ES-I3 (cell line): ENCODE data around the gene RRAGD.
"Not testable (repeated sequence)": the region's sequence is repeated elsewhere in the genome, so short reads cannot be mapped to it uniquely, and the experiment has no call there.

Source experiments
- H3K36me3 ChIP-seq: 2 replicates; pipeline ENCODE4 v1.6.1; 2013; ENCODE audit warnings: mild to moderate bottlenecking, low read length, control low read depth, moderate library complexity; ENCODE audit not compliant: insufficient read depth
- H3K4me1 ChIP-seq: 2 replicates; pipeline ENCODE4 v1.6.1; 2013; ENCODE audit warnings: mild to moderate bottlenecking, control low read depth, low read length; ENCODE audit not compliant: insufficient read depth
- H3K9ac ChIP-seq: 2 replicates; pipeline ENCODE4 v1.6.1; 2013; ENCODE audit warnings: low read depth, mild to moderate bottlenecking, low read length, moderate library complexity
- H3K9me3 ChIP-seq: 2 replicates; pipeline ENCODE4 v1.6.1; 2013; ENCODE audit warnings: mild to moderate bottlenecking, low read length, moderate library complexity; ENCODE audit not compliant: control insufficient read depth, insufficient read depth

RRAGD gene

DNA sequence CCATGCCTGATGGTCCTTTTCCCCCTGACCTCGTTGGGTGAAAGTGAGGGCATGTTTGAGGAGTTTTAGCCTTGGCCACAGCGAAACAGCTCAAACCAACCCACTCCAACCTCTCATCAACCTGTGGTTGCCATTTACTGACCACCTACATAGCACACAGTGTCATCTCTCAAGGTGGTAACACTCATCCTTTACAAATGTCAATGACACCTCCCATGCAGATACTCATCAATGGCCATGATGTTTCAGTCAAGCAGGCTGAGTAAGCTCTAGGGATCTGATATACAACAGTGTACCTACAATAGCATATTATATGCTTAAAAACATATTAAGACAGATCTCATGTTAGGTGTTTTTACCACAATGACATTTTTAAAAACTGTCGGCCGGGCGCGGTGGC is 9.3 kb downstream of the RRAGD start:
- no peaks in the 10 kb centered on the region for H3K9me3 ChIP-seq
- no peak overlapping the region for H3K9ac ChIP-seq
- H3K36me3 ChIP-seq = no peaks in the 10 kb centered on the region
- H3K4me1 ChIP-seq = peaks cover 11% of the 10 kb centered on the region

DNA sequence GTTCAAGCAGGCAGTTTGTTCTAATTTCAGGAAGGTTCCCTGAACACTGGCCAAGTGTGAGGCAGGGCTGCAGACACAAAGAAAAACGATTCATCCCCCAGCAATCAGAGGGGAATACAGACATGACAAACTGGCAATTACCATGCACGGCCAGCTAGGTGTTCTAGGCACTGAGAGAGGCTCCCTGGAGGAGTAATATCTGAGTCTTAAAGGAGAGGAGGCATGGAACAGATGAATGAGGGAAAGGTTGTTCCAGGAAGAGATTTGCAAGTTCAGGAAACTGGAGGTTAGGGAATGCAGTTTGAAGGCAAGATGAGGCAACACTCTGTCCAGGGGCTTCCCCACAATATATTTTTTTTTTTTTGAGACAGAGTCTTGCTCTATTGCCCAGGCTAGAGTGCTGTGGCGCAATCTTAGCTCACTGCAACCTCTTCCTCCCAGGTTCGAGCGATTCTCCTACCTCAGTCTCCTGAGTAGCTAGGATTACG is 11.1 kb downstream of the RRAGD start:
- no peak overlapping the region for H3K9ac ChIP-seq
- peaks cover 7% of the 10 kb centered on the region; the same call in 1 of the 2 replicates for H3K4me1 ChIP-seq
- H3K9me3 ChIP-seq = no peaks in the 10 kb centered on the region
- H3K36me3 ChIP-seq = no peaks in the 10 kb centered on the region

DNA sequence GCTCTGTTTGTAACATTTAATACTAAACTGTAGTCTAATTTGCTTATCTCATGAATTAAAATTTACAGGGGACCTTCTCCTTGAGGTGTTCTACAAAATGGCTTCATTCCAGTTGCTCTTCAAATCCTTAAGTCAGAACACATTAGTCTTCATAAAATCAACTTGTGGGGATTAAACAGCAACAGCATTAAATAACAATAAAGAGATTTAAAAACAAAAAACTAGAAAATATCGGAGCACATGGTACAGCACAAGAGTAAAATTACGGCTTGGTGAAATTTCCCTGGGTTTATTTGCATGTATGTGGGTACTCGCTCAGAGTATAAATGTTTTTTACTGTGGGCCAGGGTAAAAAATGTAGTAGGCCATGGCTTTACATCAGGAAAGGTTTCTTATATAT is 12.0 kb downstream of the RRAGD start:
- Histone ChIP-seq H3K36me3 (no peaks in the 10 kb centered on the region), H3K4me1 (no peaks in the 10 kb centered on the region), H3K9ac (no peak overlapping the region), H3K9me3 (no peaks in the 10 kb centered on the region)

DNA sequence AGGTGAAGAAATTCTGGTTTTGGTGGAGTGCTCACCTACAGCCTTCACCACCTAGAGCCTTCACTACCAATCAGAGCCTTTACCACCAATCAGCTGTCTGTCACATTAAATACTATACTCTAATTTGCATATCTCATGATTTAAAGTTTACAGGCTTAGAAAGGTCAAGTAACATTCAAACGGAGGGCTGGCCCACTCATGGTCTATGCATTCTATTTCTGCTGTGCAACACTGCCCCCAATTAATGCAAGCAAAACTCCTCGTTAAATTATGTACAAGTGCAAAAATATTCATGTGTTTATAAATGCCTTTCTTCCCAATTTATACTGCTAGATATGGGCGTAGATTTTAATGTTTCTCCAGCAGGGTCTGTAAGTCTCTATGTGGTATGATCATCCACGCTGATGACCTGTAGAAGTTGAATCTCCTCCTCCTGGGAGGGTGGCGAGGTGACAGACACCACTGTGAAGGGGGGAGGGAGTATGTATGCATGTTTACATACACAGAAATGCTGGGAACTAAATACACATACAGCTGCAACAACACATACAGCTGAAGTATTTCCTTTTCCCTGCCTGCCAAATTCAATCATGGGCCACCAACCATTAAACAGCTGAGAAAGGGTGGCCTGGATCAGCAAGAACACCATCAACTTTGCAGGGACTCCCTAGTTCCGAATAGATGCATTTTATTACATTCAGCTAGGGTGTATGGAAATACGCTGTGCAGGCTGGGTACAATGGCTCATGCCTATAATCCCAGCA is 13.1 kb downstream of the RRAGD start:
- Histone ChIP-seq H3K4me1 (no peaks in the 10 kb centered on the region), H3K9me3 (no peaks in the 10 kb centered on the region), H3K9ac (no peak overlapping the region), H3K36me3 (no peaks in the 10 kb centered on the region)

DNA sequence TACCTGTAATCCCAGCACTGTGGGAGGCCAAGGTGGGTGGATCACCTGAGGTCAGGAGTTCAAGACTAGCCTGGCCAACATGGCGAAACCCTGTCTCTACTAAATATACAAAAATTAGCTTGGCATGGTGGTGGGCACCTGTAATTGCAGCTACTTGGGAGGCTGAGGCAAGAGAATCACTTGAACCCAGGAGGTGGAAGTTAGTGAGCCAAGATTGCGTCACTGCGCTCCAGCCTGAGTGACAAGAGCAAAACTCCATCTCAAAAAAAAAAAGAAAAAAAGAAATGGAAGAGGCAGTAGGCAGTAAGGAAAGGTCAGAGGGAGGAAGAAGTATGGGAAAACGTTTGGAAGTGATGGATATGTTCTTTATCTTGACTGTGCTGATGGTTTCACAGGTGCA is 14.2 kb downstream of the RRAGD start:
- H3K36me3 ChIP-seq, H3K4me1 ChIP-seq, H3K9ac ChIP-seq, H3K9me3 ChIP-seq: not testable (repeated sequence)

DNA sequence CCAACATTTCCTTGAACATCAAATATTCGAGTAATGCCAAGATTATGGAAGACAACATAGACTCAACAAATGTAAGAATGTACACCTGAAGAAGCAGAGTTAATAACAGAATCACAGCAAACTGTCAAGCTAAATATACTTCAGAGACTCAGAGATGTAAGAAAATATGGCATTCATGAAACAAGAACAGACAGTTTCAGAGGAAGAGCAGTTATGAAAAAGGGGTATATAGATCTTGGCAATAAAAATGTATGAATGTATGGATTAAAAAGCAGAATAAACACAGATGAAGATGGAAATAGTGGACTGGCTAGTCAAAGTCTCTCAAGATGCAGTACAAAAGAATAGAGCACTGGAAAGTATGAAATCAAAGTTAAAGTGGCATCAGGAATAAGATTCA is 18.4 kb downstream of the RRAGD start:
- no peaks in the 10 kb centered on the region for H3K4me1 ChIP-seq
- H3K36me3 ChIP-seq = no peaks in the 10 kb centered on the region
- no peak overlapping the region for H3K9ac ChIP-seq
- H3K9me3 ChIP-seq = no peaks in the 10 kb centered on the region; the same call in 1 of the 2 replicates

DNA sequence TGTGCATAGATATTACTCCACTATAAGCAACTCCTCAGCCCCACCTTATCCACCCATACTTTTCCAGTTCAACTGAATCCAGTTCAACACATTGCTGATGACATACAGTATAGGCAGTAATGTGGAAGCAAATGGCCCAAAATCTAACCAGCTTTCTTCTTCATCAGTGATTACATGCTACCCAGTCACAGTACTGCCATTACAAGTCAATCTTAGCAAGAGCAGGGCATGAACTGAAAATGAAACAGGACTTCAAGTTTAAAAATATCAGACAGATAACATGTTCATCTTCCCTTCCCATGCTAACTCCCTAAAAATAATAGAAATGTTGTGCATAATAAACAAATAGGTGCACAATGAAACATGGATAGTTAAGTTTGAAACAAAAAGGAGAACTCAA is 19.2 kb downstream of the RRAGD start:
- Histone ChIP-seq H3K9ac (no peak overlapping the region), H3K36me3 (no peaks in the 10 kb centered on the region), H3K4me1 (no peaks in the 10 kb centered on the region), H3K9me3 (no peaks in the 10 kb centered on the region; the same call in 1 of the 2 replicates)

DNA sequence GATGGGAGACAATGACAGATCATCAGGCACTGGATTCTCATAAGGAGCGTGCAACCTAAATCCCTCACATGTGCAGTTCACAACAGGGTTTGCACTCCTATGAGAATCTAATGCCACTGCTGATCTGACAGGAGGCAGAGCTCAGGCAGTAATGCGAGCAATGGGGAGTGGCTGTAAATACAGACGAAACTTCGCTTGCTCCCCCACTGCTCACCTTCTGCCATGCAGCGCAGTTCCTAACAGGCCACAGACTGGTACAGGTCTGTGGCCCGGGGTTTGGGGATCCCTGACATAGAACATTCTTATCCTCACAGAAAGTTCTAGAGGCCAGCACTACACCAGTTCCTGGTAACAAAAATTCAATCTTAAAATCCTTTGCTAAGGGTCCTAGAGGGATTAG is 23.2 kb downstream of the RRAGD start:
- Histone ChIP-seq H3K9me3 (no peaks in the 10 kb centered on the region; the same call in 1 of the 2 replicates), H3K4me1 (peaks cover 6% of the 10 kb centered on the region), H3K9ac (no peak overlapping the region), H3K36me3 (no peaks in the 10 kb centered on the region)

DNA sequence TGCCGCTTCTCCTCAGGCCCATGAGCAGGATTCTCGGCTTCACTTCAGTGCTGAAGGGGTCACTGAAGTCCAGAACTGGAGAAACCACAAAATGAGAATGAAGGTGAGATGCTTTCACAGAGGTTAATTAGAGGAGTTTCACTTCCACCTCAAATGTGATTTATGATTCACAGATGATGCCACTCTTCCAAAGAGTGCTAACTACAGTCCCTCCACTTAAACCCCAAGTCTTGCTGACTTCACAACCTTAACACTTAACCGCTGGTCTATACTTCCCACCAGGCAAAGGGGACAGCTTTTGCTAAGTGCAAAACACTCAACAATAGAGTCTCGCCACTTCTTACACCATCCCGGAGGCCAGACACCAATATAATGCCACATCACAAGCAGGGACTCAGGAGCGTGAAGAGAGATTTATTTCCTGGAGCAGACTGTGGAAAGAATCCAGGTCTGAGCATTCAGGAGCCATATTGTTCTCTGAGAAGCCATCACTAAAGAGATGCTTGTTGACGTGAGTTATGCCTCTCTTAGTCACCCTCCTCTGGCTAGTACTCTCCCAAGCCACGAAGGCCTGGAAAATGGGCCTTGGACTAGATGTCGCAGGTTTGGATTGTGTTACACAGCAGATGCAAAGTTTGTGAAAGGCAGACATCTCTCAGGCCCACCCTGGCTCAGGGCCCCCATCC is 24.4 kb downstream of the RRAGD start:
- H3K9ac ChIP-seq = no peak overlapping the region
- H3K36me3 ChIP-seq = no peaks in the 10 kb centered on the region
- H3K4me1 ChIP-seq = peaks cover 6% of the 10 kb centered on the region
- H3K9me3 ChIP-seq = no peaks in the 10 kb centered on the region

DNA sequence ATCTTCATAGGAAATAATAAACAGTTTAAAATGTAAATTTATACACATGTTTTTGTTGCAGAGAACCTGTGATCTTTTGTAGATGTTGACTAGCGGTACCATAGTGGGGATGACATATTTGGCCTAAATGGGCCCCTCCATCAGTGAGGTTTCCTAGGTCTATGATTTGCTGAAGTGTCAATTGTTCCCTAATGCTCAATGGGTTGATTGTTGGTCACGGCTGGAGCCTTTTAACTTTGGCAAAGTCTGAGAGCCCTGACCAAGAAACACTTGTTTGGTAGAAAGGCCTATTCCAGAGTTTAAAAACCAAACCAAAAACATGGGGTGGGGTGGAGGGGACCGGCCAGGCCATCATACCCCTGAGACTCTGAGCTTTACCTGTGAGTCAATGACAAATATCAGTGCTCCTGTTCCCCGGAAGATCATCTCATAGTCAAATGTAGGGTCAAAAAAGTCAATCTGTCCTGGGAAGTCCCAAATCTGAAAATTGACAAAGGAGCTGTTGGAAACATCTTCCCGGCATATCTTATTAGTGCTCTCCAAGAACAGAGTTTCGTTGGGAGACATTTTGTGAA is 25.1 kb downstream of the RRAGD start:
- Histone ChIP-seq H3K9ac (no peak overlapping the region), H3K36me3 (no peaks in the 10 kb centered on the region), H3K4me1 (peaks cover 6% of the 10 kb centered on the region)

DNA sequence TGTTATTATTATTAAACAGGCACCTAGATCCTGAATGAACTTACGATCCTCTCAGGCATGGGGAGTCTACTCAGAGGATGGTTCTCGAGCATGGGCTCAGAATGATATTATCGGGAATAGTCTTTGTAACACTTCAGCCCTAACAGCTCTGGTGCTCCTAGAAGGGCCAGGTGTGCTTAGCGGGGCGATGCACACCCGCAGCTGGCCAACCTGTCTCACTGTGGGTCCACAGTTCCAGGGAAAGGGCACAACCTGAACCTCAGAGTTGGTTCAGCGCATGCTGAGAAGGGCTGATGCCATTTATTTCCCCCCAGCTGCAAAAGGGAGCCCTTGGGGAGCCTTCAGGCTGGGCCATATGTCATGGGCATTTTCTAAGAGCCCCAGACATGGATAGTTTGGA is 26.2 kb downstream of the RRAGD start:
- Histone ChIP-seq H3K9me3 (no peaks in the 10 kb centered on the region), H3K4me1 (peaks cover 6% of the 10 kb centered on the region), H3K36me3 (no peaks in the 10 kb centered on the region), H3K9ac (no peak overlapping the region)

More for the DNA sequence above, 25.1 kb downstream of the RRAGD start:
- H3K9me3 ChIP-seq = no peaks in the 10 kb centered on the region

DNA sequence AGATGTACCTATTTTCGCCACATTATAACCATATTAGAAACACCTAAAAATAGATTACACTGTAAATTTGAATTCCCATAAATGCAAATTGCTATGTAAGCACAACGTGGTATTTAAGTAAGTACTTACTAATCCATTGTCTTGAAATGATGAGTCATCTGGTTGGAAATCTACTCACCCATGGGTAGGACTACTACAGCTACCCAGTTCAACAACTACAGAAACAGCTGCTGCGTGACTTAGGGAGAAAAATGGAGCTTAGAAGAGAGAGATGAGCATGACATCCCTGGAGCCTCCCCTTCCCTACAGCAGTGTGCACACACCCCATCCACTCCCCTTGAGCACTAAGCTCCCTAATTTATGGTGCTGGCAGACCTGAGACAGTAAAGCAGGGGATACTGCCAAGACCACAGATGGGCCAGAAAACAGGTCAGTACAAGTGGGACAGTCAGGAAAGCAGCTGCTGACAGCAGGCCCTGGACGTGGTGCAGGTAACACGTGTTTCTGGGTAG is 26.9 kb downstream of the RRAGD start:
- H3K9ac ChIP-seq = no peak overlapping the region
- no peaks in the 10 kb centered on the region for H3K36me3 ChIP-seq
- H3K9me3 ChIP-seq = no peaks in the 10 kb centered on the region
- H3K4me1 ChIP-seq = peaks cover 6% of the 10 kb centered on the region

DNA sequence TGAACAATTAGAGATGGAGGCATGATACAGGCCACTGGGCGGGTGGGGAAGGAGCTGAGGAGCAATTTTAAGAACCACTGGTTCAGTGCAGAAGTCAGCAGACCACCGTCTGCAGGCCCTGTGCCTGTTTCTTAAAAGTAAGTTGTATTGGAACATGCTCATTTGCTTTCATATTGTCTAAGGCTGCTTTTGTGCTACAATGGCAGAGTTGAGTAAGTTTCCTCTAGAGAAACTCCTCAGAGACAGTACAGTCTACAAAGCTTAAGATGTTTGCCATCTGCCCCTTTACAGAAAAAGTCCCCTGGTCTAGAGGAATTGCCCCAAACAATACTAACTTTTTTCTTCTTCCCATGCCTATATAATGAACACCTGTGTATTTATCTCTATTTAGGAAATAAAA is 31.0 kb downstream of the RRAGD start:
- Histone ChIP-seq H3K4me1 (peaks cover 6% of the 10 kb centered on the region), H3K36me3 (no peaks in the 10 kb centered on the region), H3K9ac (no peak overlapping the region), H3K9me3 (no peaks in the 10 kb centered on the region)

DNA sequence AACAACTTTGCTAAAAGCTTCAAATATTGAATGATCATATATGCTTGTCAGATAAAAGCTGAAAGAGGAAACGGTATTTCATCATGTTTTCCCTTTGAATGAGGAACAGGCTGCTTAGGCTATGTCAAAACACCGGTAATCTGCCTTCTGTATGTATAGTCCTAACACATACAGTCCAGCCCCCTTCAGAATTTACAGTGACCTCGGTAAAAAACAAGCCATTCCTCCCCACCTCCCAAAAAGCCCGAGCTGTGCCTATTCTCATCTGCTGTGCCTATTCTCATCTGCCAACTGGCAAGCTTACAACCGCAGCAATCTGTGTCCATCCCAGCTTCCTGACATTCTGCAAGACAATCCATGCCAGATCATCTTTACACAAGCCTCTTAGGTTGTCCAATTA is 32.8 kb downstream of the RRAGD start:
- H3K9ac ChIP-seq = no peak overlapping the region
- H3K36me3 ChIP-seq = no peaks in the 10 kb centered on the region
- H3K9me3 ChIP-seq = no peaks in the 10 kb centered on the region
- H3K4me1 ChIP-seq = peaks cover 4% of the 10 kb centered on the region; the same call in 1 of the 2 replicates
